ENCODE data around the gene DTX3.
"Not testable (repeated sequence)": the region's sequence is repeated elsewhere in the genome, so short reads cannot be mapped to it uniquely, and the experiment has no call there.

Gene DTX3

DNA sequence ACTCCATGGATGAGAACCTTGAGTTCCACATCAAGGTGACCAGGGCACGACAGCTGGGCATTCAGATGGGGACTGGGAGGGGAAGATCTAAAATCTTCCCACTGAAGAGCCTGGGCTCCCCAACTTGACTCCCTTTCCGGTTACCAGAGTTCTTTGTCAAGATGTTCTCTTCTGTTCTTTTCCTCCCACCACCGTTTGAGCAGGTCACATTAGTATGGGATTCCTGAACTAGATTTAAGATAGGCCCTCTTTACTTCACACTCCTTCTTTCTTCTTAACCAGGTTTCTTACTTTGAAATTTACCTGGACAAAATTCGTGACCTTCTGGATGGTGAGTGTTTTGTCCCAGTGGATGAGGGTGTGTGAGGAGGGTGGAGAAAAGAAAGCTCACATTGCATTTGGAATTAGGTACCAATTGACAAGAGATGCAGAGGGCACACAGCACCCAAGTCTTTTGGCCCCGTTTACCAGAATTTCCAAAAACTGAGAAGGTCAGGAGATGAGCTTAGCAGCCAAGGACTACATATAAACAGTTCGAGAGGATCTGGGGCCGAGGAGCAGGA, 40.4 kb upstream of the DTX3 start:
- no peak overlapping the region for H3K4me3 Mint-ChIP-seq
- peaks cover 39% of the 10 kb centered on the region for H3K27me3 Mint-ChIP-seq (ENCODE audit: low read depth)
- no peaks in the 10 kb centered on the region for H3K9me3 Mint-ChIP-seq
- H3K36me3 Mint-ChIP-seq (ENCODE audit: low read depth) = no peaks in the 10 kb centered on the region
- TF ChIP-seq, protein P1, sequence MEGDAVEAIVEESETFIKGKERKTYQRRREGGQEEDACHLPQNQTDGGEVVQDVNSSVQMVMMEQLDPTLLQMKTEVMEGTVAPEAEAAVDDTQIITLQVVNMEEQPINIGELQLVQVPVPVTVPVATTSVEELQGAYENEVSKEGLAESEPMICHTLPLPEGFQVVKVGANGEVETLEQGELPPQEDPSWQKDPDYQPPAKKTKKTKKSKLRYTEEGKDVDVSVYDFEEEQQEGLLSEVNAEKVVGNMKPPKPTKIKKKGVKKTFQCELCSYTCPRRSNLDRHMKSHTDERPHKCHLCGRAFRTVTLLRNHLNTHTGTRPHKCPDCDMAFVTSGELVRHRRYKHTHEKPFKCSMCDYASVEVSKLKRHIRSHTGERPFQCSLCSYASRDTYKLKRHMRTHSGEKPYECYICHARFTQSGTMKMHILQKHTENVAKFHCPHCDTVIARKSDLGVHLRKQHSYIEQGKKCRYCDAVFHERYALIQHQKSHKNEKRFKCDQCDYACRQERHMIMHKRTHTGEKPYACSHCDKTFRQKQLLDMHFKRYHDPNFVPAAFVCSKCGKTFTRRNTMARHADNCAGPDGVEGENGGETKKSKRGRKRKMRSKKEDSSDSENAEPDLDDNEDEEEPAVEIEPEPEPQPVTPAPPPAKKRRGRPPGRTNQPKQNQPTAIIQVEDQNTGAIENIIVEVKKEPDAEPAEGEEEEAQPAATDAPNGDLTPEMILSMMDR (IDR thresholded peaks at IDR 0.05; ENCODE audit: unreplicated experiment in 3 of 3) = no peak
- no peaks in the 10 kb centered on the region for H3K4me1 Mint-ChIP-seq
- no peak overlapping the region for H3K27ac Mint-ChIP-seq

DNA sequence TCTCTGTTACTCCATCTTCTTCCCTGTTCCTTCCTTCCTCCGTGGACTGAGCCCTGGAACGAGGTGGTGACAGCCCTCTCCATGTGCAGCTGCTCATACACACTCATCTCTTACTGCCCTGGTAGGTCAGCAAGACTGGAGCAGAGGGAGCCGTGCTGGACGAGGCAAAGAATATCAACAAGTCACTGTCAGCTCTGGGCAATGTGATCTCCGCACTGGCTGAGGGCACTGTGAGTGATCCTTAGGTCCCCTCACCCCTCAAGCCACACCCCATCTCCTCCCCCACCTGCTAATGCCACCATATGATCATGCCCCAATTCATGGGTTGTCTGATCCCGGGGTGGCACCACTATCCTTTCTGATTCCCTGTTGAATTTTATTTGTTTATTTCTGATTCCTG, 35.8 kb upstream of the DTX3 start:
- Mint-ChIP-seq H3K27me3 (ENCODE audit: low read depth) (peaks cover 40% of the 10 kb centered on the region), H3K4me1 (no peaks in the 10 kb centered on the region), H3K4me3 (no peak overlapping the region), H3K36me3 (ENCODE audit: low read depth) (no peaks in the 10 kb centered on the region), H3K9me3 (no peaks in the 10 kb centered on the region), H3K27ac (no peak overlapping the region)
- TF ChIP-seq, protein P1 (IDR thresholded peaks at IDR 0.05; ENCODE audit: unreplicated experiment in 3 of 3) = no peak

DNA sequence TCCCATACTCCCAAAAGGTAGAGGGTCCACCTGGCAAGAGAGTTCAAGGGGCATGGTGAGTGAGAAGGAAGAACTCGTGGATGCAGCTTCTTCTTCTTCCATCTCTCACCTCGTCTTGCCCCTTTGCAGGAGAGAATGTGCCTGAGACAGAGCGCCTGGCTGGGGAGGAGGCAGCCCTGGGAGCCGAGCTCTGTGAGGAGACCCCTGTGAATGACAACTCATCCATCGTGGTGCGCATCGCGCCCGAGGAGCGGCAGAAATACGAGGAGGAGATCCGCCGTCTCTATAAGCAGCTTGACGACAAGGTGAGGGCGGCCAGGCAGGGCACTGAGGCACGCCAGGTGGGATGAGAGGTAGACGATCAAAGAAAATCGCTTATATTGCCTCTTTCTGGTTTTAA, 34.8 kb upstream of the DTX3 start:
- Mint-ChIP-seq H3K36me3 (ENCODE audit: low read depth) (no peaks in the 10 kb centered on the region), H3K4me3 (no peak overlapping the region), H3K9me3 (no peaks in the 10 kb centered on the region), H3K27ac (no peak overlapping the region), H3K27me3 (ENCODE audit: low read depth) (peaks cover 36% of the 10 kb centered on the region), H3K4me1 (no peaks in the 10 kb centered on the region)
- TF ChIP-seq, protein P1 (IDR thresholded peaks at IDR 0.05; ENCODE audit: unreplicated experiment in 3 of 3) = no peak

DNA sequence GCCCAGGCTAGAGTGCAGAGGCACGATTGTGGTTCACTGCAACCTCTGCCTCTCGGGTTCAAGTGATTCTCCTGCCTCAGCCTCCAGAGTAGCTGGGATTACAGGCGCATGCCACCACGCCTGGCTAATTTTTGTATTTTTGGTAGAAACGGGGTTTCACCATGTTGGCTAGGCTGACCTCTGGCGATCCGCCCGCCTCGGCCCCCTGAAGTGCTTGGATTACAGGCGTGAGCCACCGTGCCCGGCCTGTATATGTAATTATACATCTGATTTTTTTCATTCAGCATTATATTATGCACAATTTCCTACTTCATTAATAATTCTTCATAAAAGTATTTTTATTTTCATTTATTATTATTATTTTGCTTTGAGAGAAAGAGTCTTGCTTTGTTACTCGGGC, 34.2 kb upstream of the DTX3 start:
- not testable (repeated sequence) for H3K4me3 Mint-ChIP-seq; H3K36me3 Mint-ChIP-seq (ENCODE audit: low read depth); H3K9me3 Mint-ChIP-seq; H3K4me1 Mint-ChIP-seq; H3K27ac Mint-ChIP-seq
- peaks cover 38% of the 10 kb centered on the region for H3K27me3 Mint-ChIP-seq (ENCODE audit: low read depth)

DNA sequence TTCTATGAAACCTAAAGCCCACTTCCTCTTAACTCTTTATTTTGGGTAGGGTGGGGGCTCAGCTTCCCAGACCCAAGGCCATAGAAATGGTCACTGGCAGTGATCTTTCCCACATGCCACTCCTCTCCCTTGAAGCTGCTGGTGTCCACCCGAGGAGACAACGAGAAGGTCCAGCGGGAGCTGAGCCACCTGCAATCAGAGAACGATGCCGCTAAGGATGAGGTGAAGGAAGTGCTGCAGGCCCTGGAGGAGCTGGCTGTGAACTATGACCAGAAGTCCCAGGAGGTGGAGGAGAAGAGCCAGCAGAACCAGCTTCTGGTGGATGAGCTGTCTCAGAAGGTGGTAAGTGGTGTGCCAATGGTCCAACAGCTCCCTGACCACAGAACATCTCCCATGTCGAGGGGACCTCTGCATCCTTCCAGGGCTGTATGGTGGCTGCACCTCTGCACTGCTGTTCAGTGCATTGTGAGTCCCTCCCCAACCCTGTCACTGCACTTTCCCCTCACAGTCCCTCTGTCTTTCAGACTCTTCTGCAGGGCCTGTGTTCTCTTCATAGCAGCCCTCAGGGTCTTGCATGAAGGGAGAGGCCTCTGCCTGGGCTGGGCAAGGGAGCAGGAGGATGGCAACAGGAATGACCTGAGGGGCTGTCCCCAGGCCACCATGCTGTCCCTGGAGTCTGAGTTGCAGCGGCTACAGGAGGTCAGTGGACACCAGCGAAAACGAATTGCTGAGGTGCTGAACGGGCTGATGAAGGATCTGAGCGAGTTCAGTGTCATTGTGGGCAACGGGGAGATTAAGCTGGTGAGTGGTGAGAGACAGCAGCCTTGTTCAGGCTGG, 32.5 kb upstream of the DTX3 start:
- H3K36me3 Mint-ChIP-seq (ENCODE audit: low read depth) = no peaks in the 10 kb centered on the region
- no peaks in the 10 kb centered on the region for H3K4me1 Mint-ChIP-seq
- TF ChIP-seq, protein P1 (IDR thresholded peaks at IDR 0.05; ENCODE audit: unreplicated experiment in 3 of 3) = no peak
- H3K9me3 Mint-ChIP-seq = no peaks in the 10 kb centered on the region
- H3K4me3 Mint-ChIP-seq = no peak overlapping the region
- H3K27ac Mint-ChIP-seq = no peak overlapping the region
- peaks cover 49% of the 10 kb centered on the region for H3K27me3 Mint-ChIP-seq (ENCODE audit: low read depth)

DNA sequence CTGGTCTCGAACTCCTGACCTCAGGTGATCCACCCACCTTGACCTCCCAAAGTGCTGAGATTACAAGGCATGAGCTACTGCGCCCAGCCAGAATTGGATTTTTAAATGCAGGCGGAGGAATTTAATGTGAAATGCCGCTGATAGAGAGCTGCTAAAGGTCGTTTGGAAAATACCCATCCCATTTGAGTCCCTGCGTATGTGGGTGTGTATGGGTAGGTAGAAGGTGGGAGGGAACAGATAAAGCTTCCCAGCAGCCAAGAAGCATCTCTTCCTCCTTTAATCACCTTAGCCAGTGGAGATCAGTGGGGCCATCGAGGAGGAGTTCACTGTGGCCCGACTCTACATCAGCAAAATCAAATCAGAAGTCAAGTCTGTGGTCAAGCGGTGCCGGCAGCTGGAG, 29.8 kb upstream of the DTX3 start:
- TF ChIP-seq, protein P1 (IDR thresholded peaks at IDR 0.05; ENCODE audit: unreplicated experiment in 3 of 3) = no peak
- Mint-ChIP-seq H3K4me1 (no peaks in the 10 kb centered on the region), H3K36me3 (ENCODE audit: low read depth) (no peaks in the 10 kb centered on the region), H3K9me3 (no peaks in the 10 kb centered on the region), H3K27ac (no peak overlapping the region), H3K27me3 (ENCODE audit: low read depth) (peaks cover 43% of the 10 kb centered on the region), H3K4me3 (no peak overlapping the region)

Measured in nephron (organoid).